ENCODE data around the gene MEF2C. TPM values are rescaled to one million over a fixed set of nuclear protein-coding genes. Genes with fewer than 3 reads are reported as not detected.
A peak's percentile ranks its signal among the peaks of the same experiment; 100 is the strongest.

The MEF2C gene
- total and polyA plus RNA-seq, 4 donors, result 2.8 to 15.9 (median 10.1) TPM

GRCh38 chr5:88725454-88725853 is 157.5 kb downstream of the MEF2C start:
- no peaks in the 10 kb centered on the region for H3K9me3 ChIP-seq (ENCODE audit: control insufficient read depth in 4 of 4, low read length in 3 of 4)
- H3K27me3 ChIP-seq (ENCODE audit: control insufficient read depth in 4 of 4, insufficient read depth in 4 of 4, low read length in 3 of 4), result peaks cover 0 to 2% (median 0%) of the 10 kb centered on the region in 4 donors
- H3K27ac ChIP-seq (ENCODE audit: low read depth in 1 of 2, low read length in 2 of 2), result no peak overlapping the region
- no peak overlapping the region for H3K9ac ChIP-seq (ENCODE audit: low read depth in 1 of 2, low read length in 2 of 2)
- no peaks in the 10 kb centered on the region for H3K36me3 ChIP-seq (ENCODE audit: control insufficient read depth in 4 of 4, insufficient read depth in 3 of 4, low read depth in 1 of 4, low read length in 3 of 4)
- no peak for DNase-seq (ENCODE audit: low spot score)
- WGBS, result 63% methylated on average over 3 of the region's 3 CpGs
- no peak overlapping the region for H3K4me3 ChIP-seq (ENCODE audit: low read depth in 1 of 3, low read length in 3 of 3)
- TF ChIP-seq RXRA (IDR thresholded peaks at IDR 0.05) (no peak), REST (IDR thresholded peaks at IDR 0.05) (no peak), ZBTB33 (IDR thresholded peaks at IDR 0.05) (no peak)
- H3K4me1 ChIP-seq (ENCODE audit: control insufficient read depth in 4 of 4, insufficient read depth in 4 of 4, low read length in 3 of 4), result no peaks in the 10 kb centered on the region

- Histone ChIP-seq H3K27me3 (ENCODE audit: control insufficient read depth in 4 of 4, insufficient read depth in 4 of 4, low read length in 3 of 4) (peaks cover 0 to 2% (median 0%) of the 10 kb centered on the region in 4 donors), H3K27ac (ENCODE audit: low read depth in 1 of 2, low read length in 2 of 2) (no peak overlapping the region), H3K4me1 (ENCODE audit: control insufficient read depth in 4 of 4, insufficient read depth in 4 of 4, low read length in 3 of 4) (no peaks in the 10 kb centered on the region), H3K36me3 (ENCODE audit: control insufficient read depth in 4 of 4, insufficient read depth in 3 of 4, low read depth in 1 of 4, low read length in 3 of 4) (no peaks in the 10 kb centered on the region), H3K4me3 (ENCODE audit: low read depth in 1 of 3, low read length in 3 of 3) (no peak overlapping the region), H3K9me3 (ENCODE audit: control insufficient read depth in 4 of 4, low read length in 3 of 4) (no peaks in the 10 kb centered on the region), H3K9ac (ENCODE audit: low read depth in 1 of 2, low read length in 2 of 2) (no peak overlapping the region)
- WGBS, result 35% methylated on average over 2 of the region's 2 CpGs
- TF ChIP-seq FOXA2 (IDR thresholded peaks at IDR 0.05) (no peak), RAD21 (IDR thresholded peaks at IDR 0.05) (peak; percentile 62 to 72), CTCF (IDR thresholded peaks at IDR 0.05; ENCODE audit: low read depth, low read length, missing input control) (peak; percentile 22)
- no peak for DNase-seq (ENCODE audit: low spot score)
Observed at GRCh38 chr5:88724201-88724600, 158.8 kb downstream of the MEF2C start.

GRCh38 chr5:88722546-88723073 is 160.4 kb downstream of the MEF2C start:
- 60% methylated on average over 20 of the region's 20 CpGs for WGBS
- no peaks in the 10 kb centered on the region for H3K4me1 ChIP-seq (ENCODE audit: control insufficient read depth in 4 of 4, insufficient read depth in 4 of 4, low read length in 3 of 4)
- H3K9ac ChIP-seq (ENCODE audit: low read depth in 1 of 2, low read length in 2 of 2), result no peak overlapping the region
- no peak for DNase-seq (ENCODE audit: low spot score)
- no peaks in the 10 kb centered on the region for H3K36me3 ChIP-seq (ENCODE audit: control insufficient read depth in 4 of 4, insufficient read depth in 3 of 4, low read depth in 1 of 4, low read length in 3 of 4)
- H3K27ac ChIP-seq (ENCODE audit: low read depth in 1 of 2, low read length in 2 of 2), result no peak overlapping the region
- H3K9me3 ChIP-seq (ENCODE audit: control insufficient read depth in 4 of 4, low read length in 3 of 4), result no peaks in the 10 kb centered on the region
- H3K27me3 ChIP-seq (ENCODE audit: control insufficient read depth in 4 of 4, insufficient read depth in 4 of 4, low read length in 3 of 4), result peaks cover 0 to 2% (median 0%) of the 10 kb centered on the region in 4 donors
- no peak overlapping the region for H3K4me3 ChIP-seq (ENCODE audit: low read depth in 1 of 3, low read length in 3 of 3)
- no peak for TF ChIP-seq GABPA (IDR thresholded peaks at IDR 0.05 in 1 of 2, conservative IDR thresholded peaks at IDR 0.05 in 1 of 2)
- TF ChIP-seq ATF3 (IDR thresholded peaks at IDR 0.05), result no peak
- no peak for TF ChIP-seq RAD21 (IDR thresholded peaks at IDR 0.05)
- TF ChIP-seq HNF4A (conservative IDR thresholded peaks at IDR 0.05), result no peak
- no peak for TF ChIP-seq HNF4G (IDR thresholded peaks at IDR 0.05)
- no peak for TF ChIP-seq YY1 (IDR thresholded peaks at IDR 0.05)
- TF ChIP-seq EGR1 (IDR thresholded peaks at IDR 0.05; ENCODE audit: low read depth in 2 of 2), result no peak
- no peak for TF ChIP-seq TAF1 (conservative IDR thresholded peaks at IDR 0.05)
- TF ChIP-seq REST (IDR thresholded peaks at IDR 0.05), result no peak
- TF ChIP-seq CTCF (IDR thresholded peaks at IDR 0.05; ENCODE audit: low read depth, low read length, missing input control), result no peak
